H1 (cell line): ENCODE measurements around the gene ELMO1. TPM values are rescaled to one million over a fixed set of nuclear protein-coding genes. Genes with fewer than 3 reads are reported as not detected.

Experiments used
- CTCF ChIA-PET: fragments of 300-600 bp; sonication (Branson Sonifier 250); formaldehyde crosslinking; loops from one replicate; lab custom pipeline; 2021; ENCODE audit not compliant: partially characterized antibody; lab: Charles Lee
- POLR2A ChIA-PET: fragments of 300-600 bp; sonication (Branson Sonifier 250); formaldehyde crosslinking; loops from one replicate; lab custom pipeline; 2021; ENCODE audit warnings: inconsistent platforms; ENCODE audit not compliant: partially characterized antibody; lab: Charles Lee
- DNase-seq, 2 experiments: peaks; one replicate each; pipeline versions ENCODE4 v3.0.0 to v3.0.0-alpha.2; 2010 to 2022; ENCODE audit warnings: low spot score in 2 of 2, low read depth in 1 of 2, mixed read lengths in 1 of 2
- FAIRE-seq: peaks from 2 replicates; lab custom pipeline; 2011; peaks lifted over from hg19 to GRCh38; lab: Jason Lieb, UNC
- H2AFZ ChIP-seq: 2 replicates; pipeline ENCODE4 v1.8.1; 2012; ENCODE audit warnings: low read length, inconsistent platforms
- H2AK5ac ChIP-seq: 2 replicates; pipeline ENCODE4 v1.6.1; 2013; ENCODE audit warnings: low read depth, low read length
- H2BK120ac ChIP-seq: replicated peaks from 2 replicates; pipeline ENCODE3; 2013; ENCODE audit warnings: low read depth, low read length, inconsistent platforms
- H2BK12ac ChIP-seq: 2 replicates; pipeline ENCODE4 v1.6.1; 2013; ENCODE audit warnings: low read depth, low read length
- H2BK15ac ChIP-seq: 2 replicates; pipeline ENCODE4 v1.6.1; 2013; ENCODE audit warnings: low read length
- H2BK20ac ChIP-seq: 2 replicates; pipeline ENCODE4 v1.6.1; 2013; ENCODE audit warnings: low read length
- H2BK5ac ChIP-seq: 2 replicates; pipeline ENCODE4 v1.6.1; 2013; ENCODE audit warnings: low read depth, low read length
- H3K14ac ChIP-seq: 2 replicates; pipeline ENCODE4 v1.6.1; 2013; ENCODE audit warnings: inconsistent platforms; ENCODE audit not compliant: insufficient read length
- H3K18ac ChIP-seq: 2 replicates; pipeline ENCODE4 v1.6.1; 2013; ENCODE audit warnings: low read length; ENCODE audit errors: extremely low read depth
- H3K23ac ChIP-seq: 2 replicates; pipeline ENCODE4 v1.6.1; 2013; ENCODE audit warnings: inconsistent platforms; ENCODE audit not compliant: insufficient read length
- H3K23me2 ChIP-seq: 2 replicates; pipeline ENCODE4 v1.6.1; 2013; ENCODE audit warnings: low read depth, low read length
- H3K27ac ChIP-seq: 2 replicates; pipeline ENCODE4 v1.6.1; 2011; ENCODE audit warnings: low read depth, low read length, inconsistent platforms
- H3K27me3 ChIP-seq, 4 experiments: replicated peaks in 1 of 4; 1 replicate in 1 of 4; 2 replicates in 3 of 4; pipeline versions ENCODE4 v1.6.1 to v1.8.1; 2011 to 2013; ENCODE audit warnings: low read length in 3 of 4, mild to moderate bottlenecking in 3 of 4, inconsistent platforms in 2 of 4, mixed read lengths in 2 of 4, moderate library complexity in 1 of 4; ENCODE audit not compliant: control insufficient read depth in 3 of 4, insufficient read depth in 3 of 4; ENCODE audit errors: extremely low read depth in 1 of 4
- H3K36me3 ChIP-seq, 4 experiments: 2 replicates each; pipeline versions ENCODE4 v1.6.1 to v1.8.1; 2011 to 2013; ENCODE audit warnings: mild to moderate bottlenecking in 4 of 4, low read length in 3 of 4, moderate library complexity in 2 of 4, control low read depth in 1 of 4, inconsistent platforms in 1 of 4; ENCODE audit not compliant: insufficient read depth in 4 of 4, control insufficient read depth in 2 of 4
- H3K4ac ChIP-seq: replicated peaks from 2 replicates; pipeline ENCODE3; 2013; ENCODE audit warnings: low read length, low read depth, mixed read lengths, inconsistent platforms; ENCODE audit not compliant: insufficient read length
- H3K4me1 ChIP-seq, 4 experiments: replicated peaks in 1 of 4; 1 replicate in 1 of 4; 2 replicates in 3 of 4; pipeline versions ENCODE4 v1.6.1 to v1.8.1; 2011 to 2013; ENCODE audit warnings: low read length in 3 of 4, inconsistent platforms in 2 of 4, mixed read lengths in 1 of 4; ENCODE audit not compliant: insufficient read depth in 4 of 4, control insufficient read depth in 3 of 4
- H3K4me2 ChIP-seq, 2 experiments: 2 replicates each; pipeline versions ENCODE4 v1.6.1 to v1.8.1; 2011 to 2013; ENCODE audit warnings: low read depth in 2 of 2, low read length in 2 of 2, control low read depth in 1 of 2, inconsistent platforms in 1 of 2, mild to moderate bottlenecking in 1 of 2; ENCODE audit not compliant: insufficient read depth in 1 of 2
- H3K4me3 ChIP-seq, 4 experiments: fragments of 200-600, 300-600 bp in 1 of 4; sonication (generic), shearing (Covaris generic), sonication (Bioruptor Twin) in 1 of 4; 2 replicates each; pipeline versions ENCODE4 v1.5.1 to v1.8.1; 2011 to 2016; ENCODE audit warnings: low read length in 4 of 4, low read depth in 3 of 4, control low read depth in 2 of 4, inconsistent platforms in 2 of 4, mild to moderate bottlenecking in 2 of 4, mixed read lengths in 1 of 4, moderate library complexity in 1 of 4; ENCODE audit not compliant: insufficient read depth in 2 of 4; ENCODE audit errors: extremely low read depth in 1 of 4
- H3K56ac ChIP-seq: replicated peaks from 2 replicates; pipeline ENCODE3; 2013; ENCODE audit warnings: low read depth, mild to moderate bottlenecking, mixed read lengths, low read length, inconsistent platforms; ENCODE audit not compliant: insufficient read length
- H3K79me1 ChIP-seq: 2 replicates; pipeline ENCODE4 v1.6.1; 2013; ENCODE audit warnings: low read depth, low read length, control low read depth
- H3K79me2 ChIP-seq, 2 experiments: 2 replicates each; pipeline versions ENCODE4 v1.6.1 to v1.8.1; 2012 to 2013; ENCODE audit warnings: low read length in 2 of 2, mild to moderate bottlenecking in 2 of 2, inconsistent platforms in 1 of 2; ENCODE audit not compliant: insufficient read depth in 2 of 2, control insufficient read depth in 1 of 2
- H3K9ac ChIP-seq, 4 experiments: replicated peaks in 1 of 4; 1 replicate in 1 of 4; 2 replicates in 3 of 4; pipeline versions ENCODE4 v1.6.1 to v1.8.1; 2011 to 2013; ENCODE audit warnings: low read depth in 3 of 4, low read length in 3 of 4, control low read depth in 2 of 4, mild to moderate bottlenecking in 2 of 4, moderate library complexity in 2 of 4, inconsistent platforms in 1 of 4; ENCODE audit errors: extremely low read depth in 1 of 4
- H3K9me3 ChIP-seq, 2 experiments: 2 replicates each; pipeline versions ENCODE4 v1.6.1 to v1.8.1; 2012 to 2013; ENCODE audit warnings: mild to moderate bottlenecking in 2 of 2, moderate library complexity in 2 of 2, control low read depth in 1 of 2, inconsistent platforms in 1 of 2, low read depth in 1 of 2, low read length in 1 of 2, mixed read lengths in 1 of 2; ENCODE audit not compliant: insufficient read depth in 2 of 2
- H4K20me1 ChIP-seq, 2 experiments: replicated peaks in 1 of 2; 2 replicates each; pipeline versions ENCODE3 to v1.8.1; 2011 to 2013; ENCODE audit warnings: inconsistent platforms in 2 of 2, low read length in 2 of 2, mild to moderate bottlenecking in 1 of 2; ENCODE audit not compliant: insufficient read depth in 2 of 2, control insufficient read depth in 1 of 2
- H4K5ac ChIP-seq: 2 replicates; pipeline ENCODE4 v1.6.1; 2013; ENCODE audit warnings: low read length, low read depth, mixed read lengths, inconsistent platforms; ENCODE audit not compliant: insufficient read length
- H4K8ac ChIP-seq: 2 replicates; pipeline ENCODE4 v1.8.0; 2013; ENCODE audit warnings: mild to moderate bottlenecking, moderate library complexity, low read length, inconsistent platforms; ENCODE audit not compliant: insufficient read depth; ENCODE audit errors: extremely low read depth
- H4K91ac ChIP-seq: replicated peaks from 2 replicates; pipeline ENCODE3; 2013; ENCODE audit warnings: low read length, mixed read lengths, inconsistent platforms; ENCODE audit not compliant: insufficient read length
- BACH1 ChIP-seq: IDR thresholded peaks from 2 replicates; pipeline ENCODE4 v1.6.1; 2012; ENCODE audit warnings: low read length, improper control_type of control experiment
- CBX8 ChIP-seq: fragments of 300-800, 300-1000 bp; sonication (generic); IDR thresholded peaks from 2 replicates; pipeline ENCODE4 v1.7.1; 2016; ENCODE audit warnings: low read depth, low read length, borderline replicate concordance
- CEBPB ChIP-seq: IDR thresholded peaks from 2 replicates; pipeline ENCODE4 v1.6.1; 2012; ENCODE audit warnings: low read depth, low read length
- CHD1 ChIP-seq: IDR thresholded peaks from 2 replicates; pipeline ENCODE4 v1.6.1; 2012; ENCODE audit warnings: low read depth, low read length, improper control_type of control experiment
- CHD2 ChIP-seq: IDR thresholded peaks from 2 replicates; pipeline ENCODE4 v1.6.1; 2012; ENCODE audit warnings: low read length, improper control_type of control experiment
- JUN ChIP-seq: IDR thresholded peaks from 2 replicates; pipeline ENCODE4 v1.6.1; 2011; ENCODE audit warnings: low read depth, mild to moderate bottlenecking, improper control_type of control experiment, low read length
- KDM1A ChIP-seq: fragments of 200-600, 300-600 bp; sonication (generic); IDR thresholded peaks from 2 replicates; pipeline ENCODE4 v1.7.1; 2016; ENCODE audit warnings: mild to moderate bottlenecking, low read length, borderline replicate concordance
- PHF8 ChIP-seq: fragments of 200-600 bp; sonication (generic); conservative IDR thresholded peaks from 2 replicates; pipeline ENCODE4 v1.7.1; 2012; ENCODE audit warnings: low read depth, mild to moderate bottlenecking, inconsistent platforms, low read length, moderate library complexity
- RNF2 ChIP-seq: fragments of 200-900, 300-1000 bp; sonication (generic); IDR thresholded peaks from 2 replicates; pipeline ENCODE4 v1.7.1; 2016; ENCODE audit warnings: borderline replicate concordance, low read depth, mild to moderate bottlenecking, antibody characterized with exemption, low read length; ENCODE audit not compliant: poor library complexity, severe bottlenecking; ENCODE audit errors: missing control alignments
- SAP30 ChIP-seq: fragments of 300-600 bp; sonication (generic); IDR thresholded peaks from 2 replicates; pipeline ENCODE4 v1.7.1; 2012; ENCODE audit warnings: low read length, moderate library complexity, mild to moderate bottlenecking, inconsistent platforms; ENCODE audit not compliant: insufficient read depth, insufficient replicate concordance
- SIX5 ChIP-seq: IDR thresholded peaks from 2 replicates; pipeline ENCODE4 v1.6.1; 2011; ENCODE audit warnings: mild to moderate bottlenecking, low read depth, low read length
- SP1 ChIP-seq: IDR thresholded peaks from 2 replicates; pipeline ENCODE4 v1.6.1; 2011; ENCODE audit warnings: low read depth, low read length
- TAF1 ChIP-seq: IDR thresholded peaks from 2 replicates; pipeline ENCODE4 v1.6.1; 2011; ENCODE audit warnings: mild to moderate bottlenecking, low read depth, low read length
- TEAD4 ChIP-seq: IDR thresholded peaks from 2 replicates; pipeline ENCODE4 v1.6.1; 2012; ENCODE audit warnings: low read depth, low read length, inconsistent platforms, mixed read lengths
- WGBS, 2 experiments: shearing (Covaris generic) in 1 of 2; methylation state at CpG; one replicate each; pipeline versions ENCODE4 v1.1.6 to v1.1.7; 2013 to 2015; ENCODE audit warnings: low lambda C conversion rate in 2 of 2, mixed read lengths in 2 of 2, inconsistent platforms in 1 of 2, low coverage in 1 of 2, missing lambda C conversion rate in 1 of 2; ENCODE audit not compliant: insufficient replicate concordance in 2 of 2, insufficient coverage in 1 of 2, insufficient read length in 1 of 2; ENCODE audit errors: extremely low coverage in 1 of 2, missing lambda C conversion rate in 1 of 2; 5-methylcytosine and 5-hydroxymethylcytosine counted together
- polyA plus RNA-seq, 7 experiments: library from polyadenylated mRNA; depleted of rRNA in 3 of 7; stranded (reverse) in 5 of 7; unstranded in 2 of 7; fragments of >200 nt in 5 of 7; fragments of 200-250 nt in 2 of 7; gene quantifications; 1 replicate in 5 of 7; 2 replicates in 1 of 7; 4 replicates in 1 of 7; pipeline versions ENCODE4 v1.2.1 to v1.2.3, GENCODE V29; 2011 to 2013; ENCODE audit warnings: missing spikeins in 2 of 7, mixed read lengths in 2 of 7
- total RNA-seq: library from RNA; stranded (reverse); fragmentation: NEBNext Ultra II Directional; extraction: Animal tissue kit (Norgen Biotek cat#: 25700); gene quantifications from 2 replicates; pipeline ENCODE4 v1.2.1, GENCODE V29; 2021
- TF ChIP-seq, protein P1 (sequence below): IDR thresholded peaks from 2 replicates; pipeline ENCODE4 v1.6.1; 2011; ENCODE audit warnings: low read depth, mild to moderate bottlenecking, low read length; ENCODE audit not compliant: insufficient read depth

ELMO1 gene
- total and polyA plus RNA-seq, 2 of the 8 experiments (the other 6 are each of a cell fraction or from before 2014, with no cell fraction given): 18.4 to 21.0 TPM

DNA sequence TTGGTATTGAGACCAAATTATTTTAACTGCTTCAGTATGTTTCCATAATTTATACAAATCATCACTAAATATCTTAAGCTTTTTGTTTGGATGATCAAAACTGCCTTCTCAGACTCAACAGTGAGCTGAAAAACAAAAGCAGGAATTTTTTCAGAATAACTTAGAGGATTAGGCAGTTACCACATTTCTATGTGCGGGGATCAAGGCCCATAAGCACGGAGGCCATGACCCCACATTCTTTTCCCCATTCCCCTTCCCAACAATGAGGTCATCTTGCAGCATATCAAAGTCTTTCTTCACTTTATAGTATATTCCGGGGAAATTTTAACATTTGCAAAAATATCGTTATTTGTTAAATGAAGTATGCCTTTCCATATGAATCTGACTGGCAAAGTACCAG is 125.8 kb downstream of the ELMO1 start:
- POLR2A ChIA-PET: no interaction called here
- CTCF ChIA-PET: interaction anchor here (0.6 to 2.8 kb wide), 12 partner anchors 10 to 410 kb away, joined by 3 to 9 read pairs (median 3); no protein-coding TSS in a partner anchor
- no peak overlapping the region for H2BK12ac ChIP-seq
- no peak overlapping the region for H4K5ac ChIP-seq
- H3K4me1 ChIP-seq: no peaks in the 10 kb centered on the region
- FAIRE-seq (no peak), DNase-seq (no peak)
- no peaks in the 10 kb centered on the region for H3K9me3 ChIP-seq
- H3K4me2 ChIP-seq: no peak overlapping the region
- no peaks in the 10 kb centered on the region for H4K20me1 ChIP-seq
- no peaks in the 10 kb centered on the region for H3K79me1 ChIP-seq
- no peak overlapping the region for H2BK5ac ChIP-seq
- H2AK5ac ChIP-seq: no peak overlapping the region
- H3K27ac ChIP-seq: no peak overlapping the region
- H3K23ac ChIP-seq: no peak overlapping the region
- H3K9ac ChIP-seq: no peak overlapping the region
- no peaks in the 10 kb centered on the region for H3K27me3 ChIP-seq
- no peak overlapping the region for H4K91ac ChIP-seq
- H3K4me3 ChIP-seq: no peak overlapping the region
- 96% methylated on average over 4 of the region's 4 CpGs; no CpG with 5 or more reads in 1 of the 2 experiments for WGBS, 2 experiments
- no peak overlapping the region for H4K8ac ChIP-seq
- H3K18ac ChIP-seq: no peak overlapping the region
- no peaks in the 10 kb centered on the region for H3K79me2 ChIP-seq
- H3K14ac ChIP-seq: no peak overlapping the region
- H2AFZ ChIP-seq: no peak overlapping the region
- H3K36me3 ChIP-seq: no peaks in the 10 kb centered on the region
- H3K56ac ChIP-seq: no peak overlapping the region
- no peak overlapping the region for H2BK15ac ChIP-seq
- peaks cover 3% of the 10 kb centered on the region; the same call in 1 of the 2 replicates for H3K23me2 ChIP-seq
- H2BK120ac ChIP-seq: no peak overlapping the region
- H3K4ac ChIP-seq: no peak overlapping the region
- no peak overlapping the region for H2BK20ac ChIP-seq
- no peak for TF ChIP-seq SIX5
- TF ChIP-seq RNF2: no peak
- TF ChIP-seq CEBPB: no peak
- no peak for TF ChIP-seq CHD1
- no peak for TF ChIP-seq BACH1
- TF ChIP-seq KDM1A: no peak
- no peak for TF ChIP-seq CHD2
- no peak for TF ChIP-seq PHF8
- no peak for TF ChIP-seq TEAD4
- no peak for TF ChIP-seq CBX8
- TF ChIP-seq SAP30: no peak
- TF ChIP-seq, protein P1, sequence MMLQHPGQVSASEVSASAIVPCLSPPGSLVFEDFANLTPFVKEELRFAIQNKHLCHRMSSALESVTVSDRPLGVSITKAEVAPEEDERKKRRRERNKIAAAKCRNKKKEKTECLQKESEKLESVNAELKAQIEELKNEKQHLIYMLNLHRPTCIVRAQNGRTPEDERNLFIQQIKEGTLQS: no peak
- no peak for TF ChIP-seq JUN
- TF ChIP-seq TAF1: no peak
- TF ChIP-seq SP1: no peak
